IMR-90 (cell line): Measurements from ENCODE around the gene CCDC30. TPM values are rescaled to one million over a fixed set of nuclear protein-coding genes. Genes with fewer than 3 reads are reported as not detected.

Source experiments
- ATAC-seq: fragments of 200-7000 bp; cut with Tn5 transposase; 2 replicates; pipeline ENCODE4 v1.9.1; 2020; ENCODE audit warnings: low read depth, mild to moderate bottlenecking, moderate library complexity
- BruUV-seq: library from RNA; stranded (reverse); fragments of 400-500 nt; replicated peaks from 2 replicates; lab custom pipeline; 2021; lab: Mats Ljungman, UMichigan
- CTCF ChIA-PET: fragments of 300-600 bp; formaldehyde crosslinking; extraction: SDS; loops from one replicate; lab custom pipeline; 2021; ENCODE audit warnings: antibody characterized with exemption; lab: Yijun Ruan, JAX
- POLR2A ChIA-PET: fragments of 300-600 bp; sonication (Branson Sonifier 250); formaldehyde crosslinking; loops from one replicate; lab custom pipeline; 2022; ENCODE audit warnings: antibody characterized with exemption; ENCODE audit not compliant: unreplicated experiment; lab: Charles Lee
- DNase-seq: peaks from one replicate; pipeline ENCODE4 v3.0.0; 2013
- H2AFZ ChIP-seq: replicated peaks from 2 replicates; pipeline ENCODE3; 2013; ENCODE audit warnings: low read length, mild to moderate bottlenecking; ENCODE audit not compliant: poor library complexity
- H2AK5ac ChIP-seq: 2 replicates; pipeline ENCODE4 v1.6.1; 2013; ENCODE audit warnings: low read depth, low read length, inconsistent platforms
- H2AK9ac ChIP-seq: replicated peaks from 2 replicates; pipeline ENCODE3; 2013; ENCODE audit warnings: mild to moderate bottlenecking, low read depth, low read length, moderate library complexity; ENCODE audit not compliant: poor library complexity
- H2BK120ac ChIP-seq: 2 replicates; pipeline ENCODE4 v1.6.1; 2013; ENCODE audit warnings: low read depth, low read length, inconsistent platforms
- H2BK15ac ChIP-seq: 3 replicates; pipeline ENCODE4 v1.6.1; 2013; ENCODE audit warnings: low read depth, low read length, inconsistent platforms
- H2BK20ac ChIP-seq: 2 replicates; pipeline ENCODE4 v1.6.1; 2013; ENCODE audit warnings: low read depth, mild to moderate bottlenecking, inconsistent platforms, low read length, moderate library complexity
- H2BK5ac ChIP-seq: 2 replicates; pipeline ENCODE4 v1.6.1; 2013; ENCODE audit warnings: mild to moderate bottlenecking, low read depth, low read length, inconsistent platforms; ENCODE audit not compliant: poor library complexity, severe bottlenecking
- H3K14ac ChIP-seq: replicated peaks from 2 replicates; pipeline ENCODE4 v1.6.1; 2013; ENCODE audit warnings: low read depth, low read length, inconsistent platforms
- H3K18ac ChIP-seq: 2 replicates; pipeline ENCODE4 v1.6.1; 2013; ENCODE audit warnings: low read depth, low read length, control low read depth
- H3K23ac ChIP-seq: 2 replicates; pipeline ENCODE4 v1.6.1; 2013; ENCODE audit warnings: low read depth, low read length, inconsistent platforms
- H3K27ac ChIP-seq: 2 replicates; pipeline ENCODE4 v1.5.1; 2013; ENCODE audit warnings: mild to moderate bottlenecking, control low read depth, low read length; ENCODE audit not compliant: insufficient read depth
- H3K27me3 ChIP-seq: 2 replicates; pipeline ENCODE4 v1.6.1; 2013; ENCODE audit warnings: low read length; ENCODE audit not compliant: control insufficient read depth, insufficient read depth
- H3K36me3 ChIP-seq: 2 replicates; pipeline ENCODE4 v1.6.1; 2013; ENCODE audit warnings: low read length, mixed read lengths; ENCODE audit not compliant: control insufficient read depth, insufficient read depth
- H3K4ac ChIP-seq: 2 replicates; pipeline ENCODE4 v1.6.1; 2013; ENCODE audit warnings: low read depth, low read length, inconsistent platforms
- H3K4me1 ChIP-seq: 2 replicates; pipeline ENCODE4 v1.6.1; 2013; ENCODE audit warnings: low read length, mixed read lengths; ENCODE audit not compliant: control insufficient read depth, insufficient read depth
- H3K4me2 ChIP-seq: 2 replicates; pipeline ENCODE4 v1.6.1; 2013; ENCODE audit warnings: low read depth, mild to moderate bottlenecking, control low read depth, low read length, moderate library complexity
- H3K4me3 ChIP-seq: 2 replicates; pipeline ENCODE4 v1.5.1; 2013; ENCODE audit warnings: low read depth, mild to moderate bottlenecking, control low read depth, low read length, moderate library complexity; ENCODE audit not compliant: insufficient read depth
- H3K56ac ChIP-seq: 2 replicates; pipeline ENCODE4 v1.6.1; 2013; ENCODE audit warnings: low read length, inconsistent platforms; ENCODE audit not compliant: insufficient read depth; ENCODE audit errors: extremely low read depth
- H3K79me1 ChIP-seq, 2 experiments: 2 replicates each; pipeline ENCODE4 v1.6.1; 2013; ENCODE audit warnings: low read length in 2 of 2, inconsistent platforms in 1 of 2, low read depth in 1 of 2
- H3K9ac ChIP-seq: 2 replicates; pipeline ENCODE4 v1.6.1; 2013; ENCODE audit warnings: low read depth, low read length, control low read depth
- H3K9me1 ChIP-seq: 2 replicates; pipeline ENCODE4 v1.6.1; 2013; ENCODE audit warnings: low read length, inconsistent platforms; ENCODE audit not compliant: insufficient read depth
- H3K9me3 ChIP-seq: 2 replicates; pipeline ENCODE4 v1.6.1; 2013; ENCODE audit warnings: low read length; ENCODE audit not compliant: control insufficient read depth, insufficient read depth
- H4K20me1 ChIP-seq: 2 replicates; pipeline ENCODE4 v1.6.1; 2013; ENCODE audit warnings: low read length, inconsistent platforms; ENCODE audit not compliant: insufficient read depth
- H4K5ac ChIP-seq: 2 replicates; pipeline ENCODE4 v1.6.1; 2013; ENCODE audit warnings: mild to moderate bottlenecking, low read depth, low read length, control low read depth
- H4K8ac ChIP-seq, 2 experiments: 2 replicates each; pipeline ENCODE4 v1.6.1; 2013; ENCODE audit warnings: low read depth in 2 of 2, low read length in 2 of 2, control low read depth in 1 of 2, inconsistent platforms in 1 of 2
- H4K91ac ChIP-seq: 2 replicates; pipeline ENCODE4 v1.6.1; 2013; ENCODE audit warnings: low read depth, low read length, inconsistent platforms; ENCODE audit not compliant: insufficient read depth
- ELK1 ChIP-seq: fragments of 150-350 bp; IDR thresholded peaks from 2 replicates; pipeline ENCODE4 v1.6.1; 2016; ENCODE audit warnings: low read depth, mild to moderate bottlenecking, low read length, moderate library complexity, borderline replicate concordance
- MAZ ChIP-seq: IDR thresholded peaks from 2 replicates; pipeline ENCODE4 v1.6.1; 2012; ENCODE audit warnings: low read depth, mild to moderate bottlenecking, low read length, improper control_type of control experiment, moderate library complexity, borderline replicate concordance
- RAD21 ChIP-seq: IDR thresholded peaks from 2 replicates; pipeline ENCODE4 v1.6.1; 2012; ENCODE audit warnings: low read length, improper control_type of control experiment
- SMC3 ChIP-seq: fragments of 150-350 bp; IDR thresholded peaks from 2 replicates; pipeline ENCODE4 v1.6.1; 2016; ENCODE audit warnings: low read depth, mild to moderate bottlenecking, antibody characterized with exemption, low read length, moderate library complexity
- WGBS, 2 experiments: methylation state at CpG; one replicate each; pipeline versions ENCODE4 v1.1.5 to v1.1.7; 2013; ENCODE audit warnings: missing lambda C conversion rate in 2 of 2; ENCODE audit not compliant: insufficient read length in 1 of 2; ENCODE audit errors: extremely low coverage in 2 of 2; 5-methylcytosine and 5-hydroxymethylcytosine counted together
- dilution Hi-C: fragments of 300-500 bp; cut with HindIII; formaldehyde crosslinking; loops from one replicate; pipeline ENCODE4 v1.14.3; 2018; ENCODE audit warnings: low sequenced_read_pairs; ENCODE audit not compliant: unreplicated experiment
- in situ Hi-C: fragments of 300-500 bp; cut with MboI; formaldehyde crosslinking; loops from 3 replicates; pipeline ENCODE4 v1.14.3; 2019; ENCODE audit warnings: low sequenced_read_pairs, inconsistent platforms, mixed read lengths
- intact Hi-C: fragments of 100-400 bp; cut with micrococcal nuclease; formaldehyde crosslinking; loops from 2 replicates; pipeline ENCODE4 v1.10.0; 2022
- polyA plus RNA-seq, 3 experiments: library from polyadenylated mRNA; depleted of rRNA; stranded (reverse); fragments of >200 nt; gene quantifications; 2 replicates each; pipeline ENCODE4 v1.2.3, GENCODE V29; 2012; ENCODE audit warnings: low replicate concordance in 1 of 3
- total RNA-seq: library from RNA; depleted of rRNA; stranded (reverse); fragments of >200 nt; gene quantifications from 2 replicates; pipeline ENCODE4 v1.2.3, GENCODE V29; 2012
- TF ChIP-seq, protein P1 (sequence below): fragments of 150-350 bp; IDR thresholded peaks from 2 replicates; pipeline ENCODE4 v1.6.1; 2017; ENCODE audit warnings: mild to moderate bottlenecking, antibody characterized with exemption, low read length, low read depth

CCDC30 gene
- total and polyA plus RNA-seq, 2 of the 4 experiments (the other 2 are of a cell fraction): 0.14 to 0.18 TPM

GRCh38 chr1:42427240-42427639 lies 35.8 kb upstream of the CCDC30 start:
- Histone ChIP-seq H3K9ac (no peak overlapping the region), H3K14ac (no peak overlapping the region), H2AK9ac (no peak overlapping the region), H4K5ac (no peak overlapping the region), H4K91ac (no peak overlapping the region), H2BK20ac (no peak overlapping the region), H3K56ac (no peak overlapping the region), H2BK5ac (no peak overlapping the region), H2BK120ac (no peak overlapping the region), H3K23ac (no peak overlapping the region), H3K9me3 (no peaks in the 10 kb centered on the region), H3K4me1 (no peaks in the 10 kb centered on the region), H3K9me1 (no peaks in the 10 kb centered on the region), H3K27me3 (peaks cover 9% of the 10 kb centered on the region), H3K79me1 (no peaks in the 10 kb centered on the region), H2BK15ac (no peak overlapping the region), H4K8ac (no peak overlapping the region), H3K27ac (no peak overlapping the region), H3K4ac (no peak overlapping the region), H2AK5ac (no peak overlapping the region), H3K36me3 (no peaks in the 10 kb centered on the region), H4K20me1 (no peaks in the 10 kb centered on the region), H3K18ac (no peak overlapping the region), H2AFZ (no peak overlapping the region), H3K4me2 (no peak overlapping the region), H3K4me3 (no peak overlapping the region)
- WGBS, 2 experiments: no CpG with 5 or more reads among the region's 4 CpGs
- in situ Hi-C loops (no loop called here), intact Hi-C loops (no loop called here), dilution Hi-C loops (no loop called here)
- POLR2A ChIA-PET: no interaction called here
- TF ChIP-seq, protein P1, sequence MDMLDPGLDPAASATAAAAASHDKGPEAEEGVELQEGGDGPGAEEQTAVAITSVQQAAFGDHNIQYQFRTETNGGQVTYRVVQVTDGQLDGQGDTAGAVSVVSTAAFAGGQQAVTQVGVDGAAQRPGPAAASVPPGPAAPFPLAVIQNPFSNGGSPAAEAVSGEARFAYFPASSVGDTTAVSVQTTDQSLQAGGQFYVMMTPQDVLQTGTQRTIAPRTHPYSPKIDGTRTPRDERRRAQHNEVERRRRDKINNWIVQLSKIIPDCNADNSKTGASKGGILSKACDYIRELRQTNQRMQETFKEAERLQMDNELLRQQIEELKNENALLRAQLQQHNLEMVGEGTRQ: no peak
- TF ChIP-seq MAZ (no peak), RAD21 (no peak), ELK1 (no peak), SMC3 (no peak)
- no TSS peak for BruUV-seq
- DNase-seq: no peak
- CTCF ChIA-PET: no interaction called here
- ATAC-seq: no peak
